Glomerular visceral epithelial cell (primary cell): ENCODE results near the gene ZNF880.
"Not testable (repeated sequence)": the region's sequence is repeated elsewhere in the genome, so short reads cannot be mapped to it uniquely, and the experiment has no call there.

Source experiments
- DNase-seq: peaks from one replicate; pipeline ENCODE4 v3.0.0-alpha.2; 2016; ENCODE audit errors: extremely low spot score

Gene ZNF880

DNA sequence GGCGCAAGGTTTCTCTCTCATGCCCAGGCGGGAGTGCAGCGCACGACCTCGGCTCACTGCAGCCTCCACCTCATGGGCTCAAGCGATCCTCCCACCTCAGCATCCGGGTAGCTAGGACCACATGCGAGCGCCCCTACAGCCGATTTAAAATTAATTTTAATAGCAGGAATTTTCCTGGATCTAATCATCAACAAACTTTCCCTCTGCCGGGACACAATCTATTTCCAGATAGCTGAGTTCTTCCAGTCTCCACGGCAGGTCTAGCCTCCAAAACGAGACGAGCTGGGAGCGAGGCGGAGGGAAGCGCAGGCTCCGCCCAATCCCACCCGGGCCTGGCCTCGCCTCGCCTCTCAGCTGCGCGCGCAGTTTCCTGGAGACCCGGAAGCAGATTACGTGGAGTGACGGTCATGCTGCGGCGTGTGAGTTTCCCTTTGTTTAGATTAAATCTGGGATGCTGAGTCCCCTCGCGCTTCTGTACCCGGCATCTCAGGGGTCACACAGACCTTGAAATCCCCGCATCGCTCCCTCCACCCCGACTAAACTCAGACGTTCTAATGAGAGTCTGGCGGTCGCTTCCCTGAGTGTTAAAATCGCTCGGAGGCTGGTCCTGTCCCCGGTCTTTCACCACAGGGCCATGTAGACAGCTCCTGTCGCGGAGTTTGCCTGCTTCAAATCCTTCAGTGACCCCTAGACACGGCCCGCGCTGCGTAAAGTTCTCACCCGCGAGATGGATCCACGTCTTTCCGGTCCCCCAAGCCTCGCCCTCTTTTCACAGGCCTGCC, at the start of gene ZNF880:
Gene ZNF880, plus strand, starts transcription at position 365 of the 782 bp plus-strand sequence. Its CDS starts 43 bp downstream, at position 408.
- DNase-seq = peak; percentile 54

DNA sequence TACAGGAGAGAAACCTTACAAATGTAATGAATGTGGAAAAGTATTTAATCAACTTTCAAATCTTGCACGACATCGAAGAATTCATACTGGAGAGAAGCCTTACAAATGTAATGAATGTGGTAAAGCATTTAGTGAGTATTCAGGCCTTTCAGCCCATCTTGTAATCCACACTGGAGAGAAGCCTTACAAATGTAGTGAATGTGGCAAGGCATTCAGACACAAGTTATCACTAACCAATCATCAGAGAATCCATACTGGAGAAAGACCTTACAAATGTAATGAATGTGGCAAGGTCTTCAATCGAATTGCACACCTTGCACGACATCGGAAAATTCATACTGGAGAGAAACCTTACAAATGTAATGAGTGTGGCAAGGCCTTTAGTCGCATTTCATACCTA, 47.3 kb upstream of the ZNF880 start:
- no peak for DNase-seq

- no peak for DNase-seq
These were observed 38.0 kb upstream of the ZNF880 start for GRCh38 chr19:52331757-52332156.

- no peak for DNase-seq
These were observed 34.0 kb upstream of the ZNF880 start for GRCh38 chr19:52335768-52336116.

- peak; percentile 5 for DNase-seq
These were observed 33.5 kb upstream of the ZNF880 start, which contains the start of gene ZNF610 for GRCh38 chr19:52336117-52336790. TSS of gene ZNF610 (plus strand) at chr19:52336243. CDS start at chr19:52349173, 12,930 bp downstream.

DNA sequence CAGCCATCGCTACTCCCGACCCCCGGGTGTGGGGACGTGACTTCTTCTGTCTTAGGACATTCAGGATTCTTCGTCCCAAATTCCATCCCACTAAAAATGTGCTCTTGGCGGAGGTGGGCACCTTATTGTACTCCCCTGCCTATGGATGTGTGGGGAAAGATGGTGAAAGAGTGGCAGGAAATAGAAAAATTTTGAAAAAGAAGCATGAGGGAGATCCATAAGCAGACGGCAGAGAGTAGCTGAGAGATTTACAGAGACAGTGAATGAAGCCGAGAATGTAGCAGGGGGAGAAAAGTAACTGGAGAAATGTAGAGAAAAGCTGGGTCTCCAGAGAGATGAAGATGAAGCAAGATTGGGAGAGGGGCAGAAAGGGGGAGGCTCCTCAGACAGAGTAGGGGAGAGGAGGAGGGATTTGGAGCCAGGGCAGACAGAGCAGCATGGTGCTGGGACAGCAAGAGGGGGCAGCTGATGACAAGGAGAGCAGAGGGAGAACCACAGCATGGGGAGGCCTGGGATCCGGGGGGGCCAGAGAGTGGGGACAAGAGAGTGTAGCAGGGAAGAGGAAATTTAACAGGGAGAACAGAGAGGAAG, 32.8 kb upstream of the ZNF880 start:
- no peak for DNase-seq

DNA sequence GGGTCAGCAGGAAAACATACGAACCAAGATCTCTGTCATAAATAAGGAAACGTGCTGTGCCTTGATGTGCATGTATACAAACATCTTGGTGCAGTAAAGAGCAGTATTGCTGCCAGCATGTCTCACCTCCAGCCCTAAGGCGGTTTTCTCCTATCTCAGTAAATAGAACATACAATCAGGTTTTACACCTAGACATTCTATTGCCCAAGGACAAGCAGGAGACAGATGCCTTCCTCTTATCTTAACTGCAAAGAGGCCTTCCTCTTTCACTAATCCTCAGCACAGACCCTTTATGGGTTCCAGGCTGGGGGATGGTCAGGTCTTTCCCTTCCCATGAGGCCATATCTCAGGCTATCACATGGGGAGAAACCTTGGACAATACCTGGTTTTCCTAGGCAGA, 30.7 kb upstream of the ZNF880 start:
- DNase-seq = not testable (repeated sequence)

- DNase-seq = no peak
These were observed 26.2 kb upstream of the ZNF880 start for GRCh38 chr19:52343548-52343947.

DNA sequence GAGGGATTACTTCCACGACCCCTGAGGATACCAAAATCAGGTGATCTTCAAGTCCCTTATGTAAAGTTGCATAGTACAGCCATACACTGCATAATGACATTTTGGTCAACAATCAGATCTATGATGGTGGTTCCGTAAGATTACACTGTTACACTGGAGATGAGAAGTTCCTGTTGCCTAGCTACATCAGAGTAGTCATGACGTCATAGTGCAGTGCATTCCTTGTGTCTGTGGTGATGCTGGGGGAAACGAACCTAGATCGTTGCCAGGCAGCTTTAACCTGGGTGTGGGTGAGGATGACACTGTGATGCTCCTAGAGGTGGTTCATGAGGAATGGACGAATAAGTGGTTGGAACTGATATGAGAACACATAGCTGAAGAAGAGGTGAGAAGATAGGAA, 24.6 kb upstream of the ZNF880 start:
- DNase-seq = no peak

GRCh38 chr19:52351512-52351911, 18.2 kb upstream of the ZNF880 start:
- no peak for DNase-seq

DNA sequence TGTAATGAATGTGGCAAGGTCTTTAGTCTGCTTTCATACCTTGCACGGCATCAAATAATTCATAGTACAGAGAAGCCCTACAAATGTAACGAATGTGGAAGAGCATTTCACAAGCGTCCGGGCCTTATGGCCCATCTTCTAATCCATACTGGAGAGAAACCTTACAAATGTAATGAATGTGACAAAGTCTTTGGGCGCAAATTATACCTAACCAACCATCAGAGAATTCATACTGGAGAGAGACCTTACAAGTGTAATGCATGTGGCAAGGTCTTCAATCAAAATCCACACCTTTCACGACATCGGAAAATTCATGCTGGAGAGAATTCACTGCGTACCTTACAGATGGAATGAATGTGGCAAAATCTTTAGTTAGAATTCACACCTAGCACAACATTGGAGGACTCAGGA, 3.3 kb upstream of the ZNF880 start:
- DNase-seq = no peak

DNA sequence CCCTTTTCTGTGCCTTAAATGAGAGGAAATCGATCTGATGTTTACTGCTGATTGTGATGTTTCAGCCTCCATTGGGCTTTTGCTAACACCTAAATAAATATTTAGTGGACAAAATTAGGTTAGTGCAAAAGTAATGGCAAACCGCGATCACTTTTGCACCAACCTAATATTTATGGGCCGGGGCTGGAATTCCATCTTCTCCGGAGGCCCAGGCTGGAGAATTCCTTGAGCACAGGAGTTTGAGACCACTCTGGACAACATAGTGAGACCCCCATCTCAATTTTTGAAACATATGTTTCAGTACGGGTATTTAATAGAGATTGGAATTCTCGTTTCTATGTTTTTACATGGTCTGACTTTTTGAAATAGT, 603 bp downstream of the ZNF880 start:
- no peak for DNase-seq

- no peak for DNase-seq
These were observed 21.4 kb downstream of the ZNF880 start for GRCh38 chr19:52391135-52391534.

DNA sequence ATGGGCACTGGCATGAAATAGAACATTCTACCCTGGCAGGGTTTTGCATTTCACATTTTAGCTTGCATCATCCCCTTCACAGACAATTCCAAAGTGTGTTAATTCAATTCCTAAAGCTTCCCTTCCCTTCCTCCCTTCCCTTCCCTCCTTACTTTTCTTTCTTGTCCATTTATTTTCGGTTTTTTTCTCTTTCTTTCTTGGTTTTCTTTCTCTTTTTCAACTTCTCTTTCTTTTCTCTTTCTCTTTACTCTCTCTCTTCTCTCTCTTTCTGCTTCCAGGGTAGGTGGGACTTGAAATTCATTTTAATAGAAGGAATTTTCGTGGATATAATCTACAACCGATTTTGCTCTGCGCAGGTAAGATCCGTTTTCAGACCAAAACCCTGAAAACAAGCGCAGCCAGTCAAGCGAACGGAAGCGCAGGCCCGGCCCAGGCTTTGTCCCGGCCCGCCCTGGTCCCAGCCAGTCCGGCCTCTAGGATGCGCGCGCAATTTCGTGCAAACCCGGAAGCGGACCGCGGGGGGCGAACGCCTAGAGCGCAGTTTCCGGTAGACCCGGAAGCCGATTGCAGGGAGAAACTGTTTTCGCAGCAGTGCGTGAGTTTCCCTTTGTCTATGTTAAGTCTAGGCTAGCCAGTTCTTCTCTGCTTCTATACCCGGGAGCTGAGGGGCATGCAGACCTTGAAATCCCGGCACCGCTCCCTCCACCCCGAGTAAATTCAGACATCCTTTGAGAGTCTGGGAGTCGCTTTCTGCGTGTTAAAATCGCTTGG, 27.8 kb downstream of the ZNF880 start, which contains the start of gene ZNF528:
Gene ZNF528, plus strand, starts transcription at position 540 of the 771 bp plus-strand sequence. CDS start 4,165 bp downstream, outside the sequence.
- peak; percentile 83 for DNase-seq

DNA sequence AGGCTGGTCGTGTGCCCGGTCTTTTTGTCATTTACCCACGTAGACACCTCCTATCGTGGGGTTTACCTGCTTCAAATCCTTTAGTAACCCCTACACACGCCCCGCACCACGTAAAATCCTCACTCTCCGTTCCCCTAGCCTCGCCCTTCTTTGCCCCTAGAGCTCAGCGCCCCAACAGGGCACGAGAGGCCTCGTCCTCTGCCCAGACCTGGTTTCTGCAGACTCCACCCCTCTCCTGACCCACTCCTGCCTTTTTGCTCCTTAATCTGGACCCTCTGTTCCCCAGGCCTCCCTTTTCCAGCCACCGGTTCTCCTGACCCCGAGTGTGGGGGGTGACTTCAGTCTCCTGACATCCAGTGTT, 28.3 kb downstream of the ZNF880 start:
- DNase-seq = peak; percentile 3

GRCh38 chr19:52410276-52410675, 40.6 kb downstream of the ZNF880 start:
- no peak for DNase-seq

- DNase-seq = no peak
These were observed 46.0 kb downstream of the ZNF880 start for GRCh38 chr19:52415711-52416110.

DNA sequence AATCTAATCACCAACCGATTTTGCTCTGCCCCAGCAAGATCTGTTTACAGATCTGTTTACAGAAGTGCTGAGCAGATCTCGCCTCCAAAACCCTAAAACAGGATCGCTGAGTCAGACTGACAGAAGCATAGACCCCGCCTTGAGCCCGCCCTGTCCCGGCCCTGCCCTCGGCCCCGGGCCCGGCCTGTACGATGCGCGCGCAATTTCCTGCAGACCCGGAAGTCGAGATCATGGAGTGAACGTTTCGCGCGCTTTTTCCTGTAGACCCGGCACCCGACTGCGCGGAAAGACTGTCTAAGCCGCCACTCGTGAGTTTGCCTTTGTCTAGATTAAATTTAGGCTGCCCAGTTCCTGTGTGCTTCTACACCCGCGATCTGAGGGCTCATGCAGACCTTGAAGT, 59.2 kb downstream of the ZNF880 start, which contains the start of gene ZNF534:
Gene ZNF534, plus strand, starts transcription at position 212 of the 400 bp plus-strand sequence. CDS start 2,327 bp downstream, outside the sequence.
- DNase-seq = no peak
